ENCODE measurements around the gene MRPL40.
"Not testable (repeated sequence)": the region's sequence is repeated elsewhere in the genome, so short reads cannot be mapped to it uniquely, and the experiment has no call there.

MRPL40 gene

DNA sequence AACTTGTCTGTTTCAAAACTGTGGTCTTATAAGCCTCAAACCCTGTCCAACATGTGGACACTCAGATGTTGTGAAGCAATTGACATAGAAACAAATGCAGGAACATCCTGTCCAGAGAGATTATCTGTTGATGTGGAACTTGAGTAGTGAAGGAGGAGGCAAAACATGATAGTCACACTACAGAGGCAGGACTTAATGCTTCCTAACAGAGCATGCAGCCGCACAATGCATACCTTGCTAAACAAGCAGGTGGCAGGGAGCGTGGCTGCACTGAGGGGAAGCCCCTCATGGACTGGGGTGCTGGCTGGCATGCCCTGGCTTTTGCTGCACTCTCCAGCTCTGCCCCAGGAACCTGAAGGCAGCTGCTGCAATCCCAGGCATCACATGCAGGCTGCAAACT is 9.8 kb downstream of the MRPL40 start:
- no peak for DNase-seq

DNA sequence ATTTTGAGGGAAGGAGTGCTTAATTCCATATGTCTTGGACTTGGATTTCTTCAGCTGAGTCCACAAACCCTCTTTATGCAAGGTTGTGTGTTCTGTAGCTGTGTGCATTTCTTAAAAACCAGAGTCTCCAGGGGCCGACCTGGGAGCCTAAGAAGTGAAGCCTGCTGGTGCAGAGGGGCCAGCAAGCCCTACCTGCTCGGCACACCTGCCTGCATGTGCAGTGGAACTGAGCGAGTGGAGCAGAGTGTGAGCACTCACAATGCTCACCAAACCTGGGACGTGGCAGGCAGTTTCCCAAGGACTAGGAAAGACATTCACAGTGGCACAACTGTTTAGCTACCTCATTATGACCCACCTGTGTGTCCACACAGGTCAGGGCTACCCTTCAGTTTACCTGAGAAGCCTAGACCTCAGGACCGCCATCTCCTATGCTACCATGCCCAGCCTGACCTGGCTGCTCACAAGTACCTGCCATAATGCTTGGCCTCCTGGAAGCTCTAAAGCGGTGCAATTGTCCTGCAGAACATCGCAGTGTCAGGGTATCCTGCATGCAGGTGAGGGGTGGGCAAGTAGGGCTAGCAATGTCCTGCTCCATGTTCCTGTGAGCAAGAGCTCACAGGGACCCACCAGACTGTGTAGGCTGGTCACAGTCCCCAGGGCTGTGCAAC is 11.3 kb downstream of the MRPL40 start:
- DNase-seq = no peak

DNA sequence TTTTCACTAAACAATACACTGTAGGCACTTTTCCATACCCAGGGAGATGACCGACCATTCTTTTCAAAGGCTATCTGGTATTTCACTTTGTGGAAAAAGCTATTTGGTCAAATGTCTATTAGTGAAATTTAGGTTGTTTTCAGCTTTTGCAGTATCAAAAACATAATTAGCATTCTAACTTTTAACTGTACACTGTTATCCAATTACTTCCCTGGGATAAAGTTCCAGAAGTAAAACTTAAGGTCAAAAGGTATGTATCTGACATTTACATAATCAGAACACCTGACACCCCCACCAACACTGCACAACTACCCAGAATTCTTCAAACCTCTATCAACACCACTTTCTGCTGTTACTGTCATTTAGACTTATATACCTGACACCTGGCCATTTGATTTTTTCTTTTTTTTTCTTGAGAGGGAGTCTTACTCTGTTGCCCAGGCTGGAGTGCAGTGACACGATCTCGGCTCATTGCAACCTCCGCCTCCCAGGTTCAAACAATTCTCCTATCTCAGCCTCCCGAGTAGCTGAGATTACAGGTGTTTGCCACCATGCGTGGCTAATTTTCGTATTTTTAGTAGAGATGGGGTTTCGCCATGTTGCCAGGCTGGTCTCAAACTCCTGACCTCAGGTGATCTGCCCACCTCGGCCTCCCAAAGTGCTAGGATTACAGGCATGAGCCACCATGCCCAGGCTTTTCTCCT is 13.1 kb downstream of the MRPL40 start:
- not testable (repeated sequence) for DNase-seq

DNA sequence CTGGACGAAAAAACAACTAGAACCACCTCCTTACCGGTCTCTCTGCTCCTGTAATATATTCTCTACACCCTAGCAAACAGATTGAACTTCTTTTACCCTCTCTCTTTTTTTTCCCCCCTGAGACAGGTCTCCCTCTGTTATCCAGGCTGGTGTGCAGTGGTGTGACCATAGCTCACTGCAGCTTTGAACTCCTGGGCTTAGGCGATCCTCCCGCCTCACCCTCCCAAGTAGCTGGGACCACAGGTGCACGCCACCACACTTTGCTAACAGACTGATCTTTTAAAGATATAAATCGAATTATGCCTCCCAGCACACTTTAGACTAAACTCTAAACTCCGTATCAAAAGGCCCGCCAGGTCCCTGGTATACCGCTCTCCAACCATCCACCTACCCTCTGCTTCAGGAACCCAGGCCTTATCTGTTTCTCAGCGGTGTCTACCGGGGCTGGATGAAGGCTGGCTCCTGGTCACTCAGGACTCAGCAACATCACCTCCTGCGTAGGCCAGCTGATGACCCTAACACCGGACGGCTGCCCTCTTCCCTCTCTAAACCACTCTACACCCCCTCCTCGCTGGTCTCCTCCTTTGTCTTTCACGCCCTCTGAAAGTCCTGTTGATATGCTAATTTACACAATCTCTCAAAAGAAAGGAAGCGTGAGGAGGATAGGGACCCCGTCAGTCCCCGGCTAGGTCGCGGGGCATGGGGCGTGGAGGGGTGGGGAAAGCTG is 14.4 kb downstream of the MRPL40 start:
- DNase-seq = no peak

DNA sequence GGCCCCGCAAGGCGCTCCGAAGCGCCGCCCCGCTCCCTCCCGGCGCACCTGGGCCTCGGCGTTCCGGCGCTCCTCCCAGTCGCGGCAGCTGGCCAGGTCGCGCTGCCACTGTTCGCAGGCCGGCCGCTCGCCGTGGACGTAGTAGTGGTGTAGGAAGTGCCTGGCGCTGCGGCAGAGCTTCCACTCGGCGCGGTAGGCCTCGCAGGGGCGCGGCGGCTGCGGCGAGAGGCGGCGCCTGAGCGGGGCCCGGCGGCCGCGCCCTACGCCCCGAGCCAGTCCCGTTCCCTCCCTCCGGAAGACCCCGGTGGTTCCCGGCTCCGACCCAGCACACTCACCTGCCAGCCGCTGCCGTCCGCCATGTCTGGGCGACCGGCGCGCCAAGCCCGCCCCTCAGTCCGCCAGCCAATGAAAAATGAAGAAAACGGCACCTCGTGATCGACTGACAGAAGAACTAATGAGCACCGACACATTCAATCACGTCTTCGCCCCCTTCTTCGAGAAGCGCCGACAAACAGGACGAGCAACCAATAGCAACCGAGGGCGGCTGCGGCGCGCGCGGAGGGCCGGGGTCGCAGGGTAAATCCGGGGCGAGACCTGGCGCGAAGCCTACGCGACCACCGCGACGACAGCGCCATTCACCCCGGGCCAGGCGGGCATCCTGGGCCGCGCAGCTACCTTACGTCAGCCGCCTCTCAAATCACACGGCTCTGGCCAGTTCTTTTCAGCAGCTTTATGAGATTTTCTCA is 15.2 kb downstream of the MRPL40 start, which contains the start of gene C22orf39:
TSS of gene C22orf39 (minus strand) at position 382 of the 746 bp plus-strand sequence. CDS start at position 359, 23 bp downstream.
- DNase-seq = peak; percentile 95

DNA sequence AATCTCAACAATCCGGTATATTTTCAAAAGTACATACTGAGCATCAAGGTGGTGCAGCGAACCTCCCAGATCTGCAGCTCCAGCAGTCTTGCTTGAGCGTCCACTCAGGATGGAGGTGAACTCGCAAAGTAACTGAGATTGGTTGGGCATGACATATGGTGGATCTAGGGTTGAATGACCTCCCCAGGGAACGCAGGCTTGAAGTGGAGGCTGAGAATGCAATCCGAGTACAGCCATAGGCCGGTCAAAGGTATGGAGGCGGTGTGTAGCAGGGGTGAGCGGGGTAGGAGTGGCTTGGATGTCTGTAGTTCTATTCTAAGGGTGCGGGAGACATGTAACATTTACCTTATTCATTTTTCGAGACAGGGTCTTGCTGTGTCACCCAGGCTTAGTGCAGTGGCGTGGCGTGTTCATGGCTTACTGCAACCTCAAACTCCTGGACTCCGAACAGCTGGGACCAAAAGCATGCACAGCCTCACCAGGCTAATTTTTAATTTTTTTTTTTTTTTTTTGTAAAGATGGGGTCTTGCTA is 15.8 kb downstream of the MRPL40 start:
- peak; percentile 56 for DNase-seq

DNA sequence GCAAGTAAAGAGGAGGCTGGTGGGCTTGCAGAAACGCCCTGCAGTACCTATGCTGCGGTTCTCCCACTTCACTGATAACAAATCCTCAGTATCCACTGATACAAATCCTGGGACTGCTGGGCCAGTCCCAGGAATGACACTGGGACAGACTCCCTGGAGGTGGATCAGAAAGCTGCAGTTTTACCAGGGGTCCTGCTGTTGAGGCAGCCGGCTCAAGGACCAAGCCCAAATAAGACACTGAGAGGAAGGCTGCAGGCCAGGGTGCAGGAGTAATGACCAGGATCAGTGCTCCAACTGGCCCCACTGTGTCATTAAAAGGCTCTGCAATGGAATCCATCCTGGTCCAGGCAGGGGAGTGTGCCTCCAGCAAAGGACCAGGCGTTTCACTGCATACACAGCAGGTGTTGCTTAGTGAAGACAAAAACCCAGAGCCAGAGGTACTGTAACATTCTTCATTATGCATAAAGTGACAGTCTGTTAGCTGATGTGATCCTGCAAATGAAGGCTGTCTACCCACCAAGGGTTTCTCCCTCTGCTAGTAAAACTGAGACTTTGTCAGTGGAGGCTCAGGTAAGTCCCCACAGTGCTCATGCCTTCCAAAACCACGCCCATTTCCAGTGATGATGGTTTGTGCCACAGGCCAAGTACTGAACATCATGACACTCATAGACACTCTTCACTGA is 16.5 kb downstream of the MRPL40 start:
- DNase-seq = no peak

DNA sequence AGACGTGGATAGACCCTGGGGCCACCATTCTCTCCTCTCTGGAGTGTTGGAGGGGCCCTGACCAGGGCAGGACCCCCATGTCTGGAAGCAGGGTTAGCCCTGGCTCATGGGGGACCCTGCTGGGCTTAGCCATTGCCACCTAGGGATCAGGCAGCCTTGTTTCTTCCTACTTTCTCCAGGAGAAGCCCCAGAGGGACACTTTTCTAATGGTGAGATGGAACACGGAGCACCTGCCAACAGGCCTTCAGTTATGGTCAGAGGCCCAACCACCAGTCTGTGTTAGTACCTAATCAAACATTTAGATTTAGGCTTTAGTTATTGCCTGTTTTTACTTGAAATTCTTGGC is 17.1 kb downstream of the MRPL40 start:
- no peak for DNase-seq

DNA sequence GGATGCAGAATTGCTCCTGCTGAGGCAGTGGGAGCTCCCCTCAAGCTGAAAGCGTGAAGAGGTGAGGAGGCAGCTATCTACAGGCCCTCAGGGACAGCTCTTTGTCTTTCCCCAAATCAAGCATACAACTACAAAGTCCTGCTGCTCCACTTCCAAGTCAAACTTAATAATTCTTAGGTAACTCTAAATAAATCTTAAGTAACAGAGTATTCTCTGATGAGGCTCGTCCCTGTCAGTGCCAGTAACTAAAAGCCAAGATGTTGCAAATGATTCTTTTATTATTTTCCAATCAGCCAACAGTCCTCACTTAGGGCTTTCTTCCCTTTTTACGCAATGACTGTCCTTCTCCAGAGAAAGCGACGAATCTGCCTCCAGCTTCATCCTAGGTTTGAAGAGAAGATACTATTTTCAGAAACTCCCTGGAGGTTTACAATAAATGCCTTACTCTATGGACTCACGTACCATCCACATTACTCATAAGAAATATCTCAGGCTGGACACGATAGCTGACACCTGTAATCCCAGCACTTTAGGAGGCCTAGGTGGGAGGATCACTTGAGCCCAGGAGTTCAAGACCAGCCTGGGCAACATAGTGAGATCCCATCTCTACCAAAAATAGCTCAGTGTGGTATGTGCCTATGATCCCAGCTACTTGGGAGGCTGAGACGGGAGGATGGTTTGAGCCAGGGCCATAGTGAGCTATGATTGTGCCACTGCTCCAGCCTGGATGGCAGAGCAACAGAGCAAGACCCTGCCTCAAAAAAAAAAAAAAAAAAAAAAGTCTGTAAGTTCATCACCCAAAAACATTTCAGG is 18.2 kb downstream of the MRPL40 start:
- DNase-seq = no peak

DNA sequence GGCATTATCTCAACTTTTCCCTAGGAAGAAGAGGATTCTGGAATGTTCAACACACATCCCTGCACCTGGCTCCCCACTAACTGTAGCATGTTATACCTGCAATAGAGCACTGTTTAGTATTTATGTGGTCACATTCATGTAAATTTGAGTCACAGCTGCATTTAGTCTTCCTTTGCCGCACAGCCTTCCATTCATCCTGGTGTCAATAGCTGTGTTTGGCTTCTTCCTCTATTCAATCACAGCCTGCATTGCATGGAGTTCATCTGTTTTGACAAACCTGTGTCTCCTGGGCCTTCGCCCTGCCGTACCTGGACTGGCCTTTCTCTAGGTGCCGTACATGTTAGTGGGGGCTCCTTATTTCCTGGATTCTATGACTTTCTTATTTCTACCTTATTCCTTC is 19.2 kb downstream of the MRPL40 start:
- DNase-seq = no peak

DNA sequence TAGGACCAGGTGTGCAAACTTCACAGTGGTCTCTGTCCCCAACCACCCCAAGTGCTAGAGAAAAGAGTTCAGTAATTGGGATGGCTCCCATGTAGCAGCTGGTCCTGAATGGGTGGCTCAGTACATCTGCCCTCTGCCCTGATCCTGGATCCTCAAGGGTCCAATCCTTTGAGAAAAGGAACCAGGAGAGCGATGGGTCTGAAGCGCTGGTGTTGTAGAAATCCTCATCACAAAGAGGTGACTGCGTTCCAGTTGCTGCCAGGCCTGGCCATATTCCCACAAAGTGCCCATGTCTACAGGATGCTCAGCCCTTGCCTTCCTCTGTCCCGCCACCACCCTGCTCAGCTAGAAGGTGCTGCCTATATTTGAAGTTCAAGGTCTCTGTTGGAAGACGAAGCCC is 21.4 kb downstream of the MRPL40 start:
- DNase-seq = no peak

DNA sequence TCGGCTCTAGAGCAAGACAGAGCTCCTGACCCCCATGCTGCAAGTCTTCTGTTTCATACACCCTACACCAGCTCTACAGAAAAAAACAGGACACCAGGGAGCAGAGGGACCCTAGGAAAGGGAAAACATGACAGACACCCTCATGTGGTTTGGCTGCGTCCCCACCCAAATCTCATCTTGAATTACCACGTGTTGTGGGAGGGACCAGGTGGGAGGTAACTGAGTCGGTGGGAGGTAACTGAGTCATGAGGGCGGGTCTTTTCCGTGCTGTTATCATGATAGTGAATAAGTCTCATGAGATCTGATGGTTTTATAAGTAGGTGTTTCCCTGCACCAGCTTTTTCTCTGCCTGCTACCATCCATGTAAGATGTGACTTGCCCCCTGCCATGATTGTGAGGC is 21.8 kb downstream of the MRPL40 start:
- no peak for DNase-seq

DNA sequence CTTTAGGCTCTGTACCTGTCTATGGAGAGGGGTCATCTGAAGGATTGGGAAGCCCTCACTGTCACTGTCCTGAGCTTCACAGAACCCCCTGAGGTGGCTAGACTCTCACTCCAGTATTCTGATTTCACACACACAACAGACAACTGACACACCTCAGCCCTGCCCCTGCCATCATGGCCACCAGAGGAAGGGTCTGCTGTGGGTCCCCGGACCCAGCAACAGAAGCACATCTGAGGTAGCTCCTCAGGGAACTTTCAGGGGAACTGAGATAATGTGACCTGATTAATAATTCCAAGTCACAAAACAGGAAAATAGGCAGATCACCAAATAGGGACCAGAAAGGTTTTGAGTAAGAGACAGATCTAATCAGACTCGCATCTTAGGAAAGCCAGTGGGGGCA is 22.7 kb downstream of the MRPL40 start:
- no peak for DNase-seq

DNA sequence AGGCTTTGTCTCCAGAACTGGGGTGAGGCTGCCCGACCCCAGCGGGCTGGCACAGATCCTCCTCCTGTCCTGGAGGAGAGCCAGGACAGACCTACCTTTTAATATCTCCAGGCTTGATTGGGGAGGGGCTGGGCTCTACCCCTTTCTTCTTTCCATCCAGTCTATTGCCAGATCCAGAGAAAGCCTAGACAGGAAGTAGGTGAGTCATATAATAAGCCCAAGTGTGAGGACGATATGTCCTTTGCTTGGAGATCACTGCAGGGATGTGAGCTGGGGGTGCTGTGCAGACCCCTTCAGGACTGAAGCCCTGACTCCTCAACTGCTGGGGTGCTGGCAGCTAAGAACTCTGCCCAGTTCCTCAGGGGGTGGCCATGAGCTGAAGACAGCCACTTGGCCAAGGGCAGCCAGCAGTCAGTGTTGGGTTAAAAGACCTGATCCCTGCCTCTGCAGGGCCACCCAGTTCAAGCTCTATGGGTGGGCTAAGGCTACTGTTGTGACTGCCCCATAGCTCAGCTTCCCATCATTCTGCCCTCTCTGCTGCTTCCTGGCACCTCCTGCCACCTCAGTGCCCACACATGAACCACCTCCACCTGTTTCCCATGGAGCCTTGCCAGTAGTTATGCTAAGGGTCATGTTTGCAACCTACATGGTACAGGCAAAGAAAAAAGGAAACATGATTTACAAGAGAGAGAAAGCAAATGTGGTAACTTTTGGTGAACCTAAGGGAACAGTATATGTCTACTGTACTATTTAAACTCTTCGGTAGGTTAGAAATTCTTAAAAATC is 23.4 kb downstream of the MRPL40 start:
- DNase-seq = no peak

DNA sequence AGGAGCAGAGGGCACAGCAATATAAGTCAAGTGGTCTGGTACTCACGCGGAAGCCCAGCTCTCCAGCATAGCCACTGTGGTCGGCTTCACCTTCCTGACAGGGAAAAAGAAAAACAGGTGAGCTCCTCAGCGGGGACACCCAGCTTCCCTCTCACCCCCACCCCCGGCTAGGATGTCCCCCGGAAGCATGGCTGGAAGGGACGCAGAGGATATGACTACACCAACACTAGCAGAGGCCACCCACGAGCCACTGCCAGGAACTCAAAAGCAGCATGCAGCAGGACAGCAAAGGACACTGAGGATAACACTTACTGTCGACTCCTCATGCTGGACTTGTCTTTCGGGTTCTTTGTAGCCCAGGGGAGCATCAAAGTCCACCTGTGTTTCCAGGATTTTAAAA is 24.2 kb downstream of the MRPL40 start:
- no peak for DNase-seq

DNA sequence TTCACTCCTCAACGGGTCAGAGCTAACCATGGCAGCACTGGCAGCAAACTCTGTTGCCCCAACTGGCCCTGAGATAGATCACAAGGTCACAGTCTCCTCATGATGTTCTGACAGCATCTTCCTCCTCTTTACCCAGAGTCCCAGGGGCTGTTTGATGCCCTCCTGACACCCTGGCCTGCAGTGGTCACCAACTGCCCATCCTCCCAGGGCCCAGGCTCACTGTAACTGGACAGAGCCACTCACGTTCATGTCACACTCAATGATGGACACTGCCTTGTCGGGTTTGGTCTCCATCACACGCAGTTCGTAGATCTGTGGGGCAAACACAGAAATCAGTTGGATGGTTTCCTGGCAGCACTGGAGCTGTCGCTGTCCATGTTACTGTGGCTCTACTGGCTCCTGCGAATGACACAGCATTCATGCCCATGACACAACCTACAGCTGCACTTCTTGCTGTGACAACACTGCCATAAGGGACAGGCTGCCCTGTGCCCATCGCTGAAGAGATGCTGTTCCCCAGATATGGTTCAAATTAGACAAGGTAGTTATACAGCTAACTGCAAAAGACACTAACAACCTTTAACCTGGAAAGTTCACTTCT is 25.6 kb downstream of the MRPL40 start:
- DNase-seq = no peak

DNA sequence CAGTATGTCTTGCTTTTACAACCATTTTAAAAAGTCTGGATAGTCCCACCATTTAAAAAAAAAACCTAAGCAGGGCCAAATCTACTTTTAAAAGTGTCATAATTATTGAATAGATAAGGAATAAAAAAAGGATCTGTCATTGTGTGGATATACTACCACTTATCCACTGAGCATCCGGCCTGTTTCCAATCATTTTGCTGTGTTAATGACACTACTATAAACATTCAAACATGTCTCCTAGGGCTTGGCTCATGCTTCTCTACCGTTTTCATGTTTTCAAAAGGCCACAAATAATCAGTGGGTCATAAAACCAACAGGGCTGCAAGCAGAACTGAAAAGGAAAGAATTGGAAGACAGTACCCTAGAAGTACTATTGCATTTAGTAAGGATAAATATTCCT is 27.7 kb downstream of the MRPL40 start:
- no peak for DNase-seq

DNA sequence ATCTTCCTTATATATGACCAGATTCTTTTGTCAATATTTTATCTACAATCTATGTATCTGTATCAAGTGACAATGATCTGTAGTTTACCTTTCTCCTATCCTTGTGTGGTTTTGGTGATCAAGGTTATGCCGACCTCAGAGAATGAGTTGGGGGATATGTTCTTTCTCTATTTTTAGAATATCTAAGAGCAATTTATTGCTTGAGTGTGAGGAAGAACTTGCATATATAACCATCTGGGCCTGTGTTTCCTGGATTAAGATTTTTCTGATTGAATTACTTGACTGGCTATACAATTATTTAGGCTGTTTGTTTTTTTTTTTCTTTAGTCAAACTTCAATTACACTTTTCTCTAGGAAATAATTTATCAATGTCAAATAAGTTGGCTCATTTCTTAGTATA is 29.2 kb downstream of the MRPL40 start:
- DNase-seq = no peak

DNA sequence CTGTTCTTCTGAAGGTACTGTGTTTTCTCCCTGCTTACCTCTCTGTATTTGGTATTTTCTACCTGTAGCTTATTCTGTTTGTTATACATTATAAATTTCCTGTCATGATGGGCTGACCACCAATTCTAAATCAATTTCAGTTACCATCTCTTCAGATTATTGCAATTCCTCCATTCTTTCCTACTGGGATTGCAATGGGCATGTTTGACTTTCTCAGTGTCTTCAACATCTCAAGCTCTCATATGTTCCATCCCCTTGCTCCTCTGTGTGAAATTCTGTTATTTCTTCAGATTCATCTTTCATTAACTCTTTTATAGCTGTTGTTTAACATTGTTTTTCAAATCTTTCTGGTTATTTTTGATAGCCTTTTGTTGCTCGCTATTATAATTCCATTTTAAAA is 30.7 kb downstream of the MRPL40 start:
- no peak for DNase-seq
